GM19239 (cell line): ENCODE results near the gene RPL19.
"Not testable (repeated sequence)": the region's sequence is repeated elsewhere in the genome, so short reads cannot be mapped to it uniquely, and the experiment has no call there.

Experiments
- DNase-seq: peaks from one replicate; pipeline ENCODE4 v3.0.0; 2011; ENCODE audit warnings: low spot score; ENCODE audit not compliant: insufficient read length
- FAIRE-seq: peaks from 2 replicates; lab custom pipeline; 2011; peaks lifted over from hg19 to GRCh38; lab: Jason Lieb, UNC

RPL19 gene

DNA sequence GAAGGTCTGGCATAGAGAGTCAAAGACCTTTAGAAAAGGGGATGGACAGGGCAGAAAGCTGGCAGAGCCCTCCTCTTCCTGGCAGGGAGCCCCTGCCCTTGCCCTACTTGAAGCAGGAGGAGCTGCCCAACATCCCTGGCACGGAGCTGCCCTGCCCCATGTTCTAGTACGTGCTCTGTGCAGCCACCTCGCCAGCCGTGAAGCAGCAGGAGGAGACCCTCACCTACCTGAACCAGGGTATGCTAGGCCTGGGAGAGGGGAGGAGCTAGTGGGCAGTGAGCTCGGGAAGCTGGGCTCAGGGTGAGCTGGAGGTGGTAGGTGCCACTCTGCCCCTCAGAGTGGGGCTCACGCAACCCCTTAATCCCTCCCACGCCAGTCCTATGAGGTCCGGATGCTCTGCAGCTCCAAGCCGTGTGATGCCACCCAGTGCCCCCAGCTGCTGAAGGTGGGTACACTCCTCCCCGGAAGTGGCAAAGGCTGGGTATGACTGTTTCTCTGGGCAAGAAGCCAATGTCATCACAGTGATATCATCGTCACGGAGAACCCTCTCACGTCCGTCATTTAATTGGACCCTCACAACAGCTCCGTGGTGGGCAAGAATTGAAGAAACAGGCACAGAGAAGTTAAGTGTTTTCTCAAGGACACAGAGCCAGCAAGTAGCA, 38.4 kb downstream of the RPL19 start:
- no peak for FAIRE-seq

DNA sequence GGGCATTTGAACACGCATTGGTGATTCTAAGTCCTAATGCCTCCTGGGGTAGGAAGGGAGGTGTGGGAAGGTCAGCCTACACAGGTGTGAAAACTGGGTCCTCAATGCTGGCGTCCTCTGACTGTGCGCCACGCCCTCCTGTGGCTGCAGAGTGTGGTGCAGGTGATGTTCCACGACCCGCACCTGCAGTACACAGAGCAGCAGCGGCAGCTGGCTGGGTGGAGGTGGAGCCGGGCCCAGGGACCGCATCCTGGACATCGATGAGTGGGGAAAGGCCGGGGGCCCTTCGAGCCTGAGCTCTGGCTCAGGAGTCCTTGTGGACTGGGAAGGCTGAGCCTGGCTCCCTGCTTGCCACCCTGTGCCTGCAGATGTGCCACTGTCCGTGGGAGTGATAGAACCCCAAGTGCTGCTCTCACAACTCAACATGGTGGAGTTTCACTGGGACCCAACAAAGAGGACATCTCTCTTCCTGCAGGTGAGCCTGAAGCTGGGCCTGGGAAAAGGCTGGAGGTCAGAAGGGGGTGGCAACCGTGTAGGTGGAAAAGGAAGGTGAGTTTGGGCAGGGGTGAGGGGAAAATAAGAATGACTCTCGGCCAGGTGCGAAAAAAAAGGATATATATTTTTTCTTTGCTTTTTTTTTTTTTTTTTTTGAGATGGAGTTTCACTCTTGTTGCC, 39.7 kb downstream of the RPL19 start:
- peak; percentile 65 for DNase-seq
- FAIRE-seq, result no peak

More for the DNA sequence above, 38.4 kb downstream of the RPL19 start:
- DNase-seq, result no peak

DNA sequence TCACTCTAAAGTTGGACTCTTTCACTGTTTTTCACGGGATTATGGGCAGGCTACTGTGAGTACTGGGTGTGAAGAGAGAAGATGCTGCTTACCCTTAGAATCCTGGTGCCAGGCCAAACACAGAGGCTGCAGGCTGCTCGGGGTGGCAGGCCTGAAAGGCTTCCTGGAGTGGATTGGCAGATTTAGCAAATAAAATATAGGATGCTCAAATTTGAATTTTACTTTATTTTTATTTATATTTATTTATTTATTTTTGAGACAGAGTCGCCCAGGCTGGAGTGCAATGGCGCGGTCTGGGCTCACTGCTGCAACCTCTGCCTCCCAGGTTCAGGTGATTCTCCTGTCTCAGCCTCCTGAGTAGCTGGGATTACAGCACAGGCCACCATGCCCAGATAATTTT, 40.5 kb downstream of the RPL19 start:
- DNase-seq (no peak), FAIRE-seq (no peak)

DNA sequence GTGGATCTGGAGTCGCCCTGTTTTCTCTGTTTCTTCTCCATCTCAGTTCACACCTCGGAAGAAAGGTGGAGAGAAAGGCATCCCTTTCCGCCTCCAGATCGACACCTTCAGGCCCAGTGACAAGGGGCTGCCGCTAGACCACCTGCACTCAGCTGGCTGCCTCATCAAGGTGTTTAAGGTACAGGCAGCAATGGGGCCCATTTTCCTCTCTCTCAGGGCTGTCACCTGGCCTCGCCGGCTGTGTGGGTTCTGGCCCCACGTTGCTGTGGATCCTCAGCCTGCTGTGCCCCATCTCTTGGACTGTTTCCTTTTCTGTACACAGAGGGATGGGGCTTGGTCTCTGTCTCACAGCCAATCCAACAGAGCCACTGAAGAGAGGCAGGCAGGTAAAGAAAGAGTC, 43.1 kb downstream of the RPL19 start:
- no peak for DNase-seq
- no peak for FAIRE-seq

DNA sequence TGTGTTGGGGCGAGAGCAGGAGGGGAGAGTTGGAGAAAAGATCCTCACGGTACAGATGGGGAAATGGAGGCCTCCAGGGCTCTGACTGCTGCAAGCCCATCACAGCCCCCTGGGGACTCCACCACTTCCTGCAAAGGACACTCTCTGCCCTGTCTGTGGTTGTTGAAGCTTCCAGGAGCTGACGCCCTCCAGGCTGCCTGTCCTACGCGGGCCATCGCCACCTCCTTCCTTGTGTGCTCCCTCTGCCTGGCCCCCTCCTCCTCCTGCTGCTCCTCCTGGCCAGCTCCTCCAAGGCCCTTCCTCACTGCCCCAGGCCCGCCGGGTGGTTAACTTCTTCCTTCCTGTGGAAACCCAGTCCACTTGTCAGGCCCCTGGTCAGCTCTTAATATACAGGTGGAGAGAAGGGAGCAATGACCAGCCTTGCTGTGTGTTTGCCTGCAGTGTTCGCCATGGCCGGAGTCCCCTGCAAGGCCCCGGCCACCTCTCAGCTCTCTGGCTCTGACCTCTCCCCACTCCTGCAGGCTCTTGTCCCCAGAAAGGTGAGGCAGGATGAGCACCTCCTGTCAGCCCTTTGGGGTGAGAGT, 44.0 kb downstream of the RPL19 start:
- DNase-seq, result no peak
- FAIRE-seq, result no peak

DNA sequence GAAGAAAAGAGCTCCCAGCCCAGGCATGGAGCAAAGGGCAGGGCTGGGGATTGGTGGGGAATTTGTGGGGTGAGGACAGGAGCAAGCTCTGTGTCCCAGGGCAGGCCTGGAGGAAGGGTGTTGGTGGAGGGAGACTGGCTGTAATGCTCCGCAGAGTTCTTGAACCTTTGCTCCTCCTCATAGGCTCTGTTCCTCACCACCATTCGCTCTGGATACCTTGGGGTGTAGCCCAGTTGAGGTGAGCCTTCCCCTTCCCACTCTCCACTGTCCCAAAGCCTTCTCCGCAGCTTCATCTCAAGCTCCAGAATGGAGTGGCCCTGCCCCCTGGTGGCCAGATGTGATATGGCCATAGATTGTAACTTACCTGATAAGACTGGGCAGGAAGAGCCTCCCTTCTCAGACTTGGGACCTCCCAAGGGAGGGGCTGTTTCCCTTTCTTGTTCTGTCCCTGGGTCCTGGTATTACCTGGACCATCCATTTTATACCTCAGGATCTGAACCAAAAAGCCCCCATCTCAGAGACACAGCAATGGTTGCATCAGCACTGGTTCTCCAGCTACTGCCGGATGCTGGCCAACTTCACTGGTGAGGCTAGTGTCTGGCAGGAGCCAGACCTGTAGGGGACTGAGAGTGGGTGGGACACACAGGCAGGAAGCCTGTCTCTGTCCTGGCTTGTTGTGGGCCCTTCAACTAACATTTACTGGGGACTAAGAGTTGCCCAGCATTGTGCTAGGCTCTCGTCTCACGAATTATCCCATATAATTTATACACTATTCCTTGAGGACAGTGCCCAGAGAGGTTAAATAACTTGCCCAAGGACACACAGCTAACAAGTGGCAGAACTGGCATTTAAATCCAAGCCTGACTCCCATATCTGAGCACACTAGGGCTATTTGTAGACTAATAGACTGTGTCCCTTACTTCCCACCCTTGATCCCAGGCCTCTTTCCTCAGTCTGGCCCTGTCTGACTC, 44.8 kb downstream of the RPL19 start:
- peak; percentile 70 for DNase-seq
- peak; percentile 90 for FAIRE-seq

DNA sequence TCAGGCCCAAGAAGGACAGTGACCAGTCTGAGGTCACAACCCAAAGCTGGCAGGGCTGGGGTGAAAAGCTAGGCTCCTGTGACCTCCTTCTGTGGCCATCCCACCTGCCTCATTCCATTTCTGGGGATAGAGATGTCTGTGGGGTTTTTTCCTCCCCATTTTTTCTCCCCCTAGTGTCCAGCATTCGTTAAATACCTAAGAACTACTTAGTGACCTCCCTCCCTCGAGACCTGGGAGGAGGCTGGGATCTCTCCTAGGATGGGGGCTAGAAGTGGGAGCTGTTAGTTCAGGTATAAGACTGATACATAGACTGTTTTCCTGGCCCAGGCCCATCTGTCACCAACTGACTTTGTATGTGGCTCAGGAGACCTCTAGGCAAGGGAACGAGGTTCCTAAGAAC, 46.2 kb downstream of the RPL19 start:
- DNase-seq, result no peak
- no peak for FAIRE-seq

DNA sequence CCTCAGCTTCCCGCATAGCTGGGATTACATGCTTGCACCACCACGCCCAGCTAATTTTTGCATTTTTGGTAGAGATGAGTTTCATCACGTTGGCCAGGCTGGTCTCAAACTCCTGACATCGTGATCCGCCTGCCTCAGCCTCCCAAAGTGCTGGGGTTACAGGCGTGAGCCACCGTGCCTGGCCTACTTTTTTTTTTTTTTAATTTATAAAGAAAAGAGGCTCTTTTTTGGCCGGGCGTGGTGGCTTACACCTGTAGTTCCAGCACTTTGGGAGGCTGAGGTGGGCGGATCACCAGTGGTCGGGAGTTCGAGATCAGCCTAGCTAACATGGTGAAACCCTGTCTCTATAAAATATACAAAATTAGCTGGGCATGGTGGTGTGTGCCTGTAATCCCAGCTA, 50.0 kb downstream of the RPL19 start:
- not testable (repeated sequence) for DNase-seq, FAIRE-seq

DNA sequence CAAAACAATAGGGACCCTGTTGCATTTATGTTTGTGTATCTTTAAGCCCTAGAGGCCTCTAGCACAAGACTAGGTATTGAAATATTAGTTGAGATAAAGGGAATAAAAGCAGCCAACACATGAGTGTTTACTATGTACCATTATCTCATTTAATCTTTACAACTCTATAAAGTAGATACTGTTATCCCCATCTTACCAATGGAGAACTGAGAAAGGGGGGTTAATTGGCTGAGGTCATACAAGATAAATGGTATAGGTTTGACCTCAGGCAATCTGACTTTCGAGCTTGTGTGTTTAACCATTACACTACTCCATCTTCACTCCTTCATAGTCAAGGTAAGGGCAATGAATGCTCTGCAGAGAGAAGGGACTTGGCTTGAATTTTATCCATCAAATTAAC, 51.9 kb downstream of the RPL19 start:
- DNase-seq (no peak), FAIRE-seq (no peak)

DNA sequence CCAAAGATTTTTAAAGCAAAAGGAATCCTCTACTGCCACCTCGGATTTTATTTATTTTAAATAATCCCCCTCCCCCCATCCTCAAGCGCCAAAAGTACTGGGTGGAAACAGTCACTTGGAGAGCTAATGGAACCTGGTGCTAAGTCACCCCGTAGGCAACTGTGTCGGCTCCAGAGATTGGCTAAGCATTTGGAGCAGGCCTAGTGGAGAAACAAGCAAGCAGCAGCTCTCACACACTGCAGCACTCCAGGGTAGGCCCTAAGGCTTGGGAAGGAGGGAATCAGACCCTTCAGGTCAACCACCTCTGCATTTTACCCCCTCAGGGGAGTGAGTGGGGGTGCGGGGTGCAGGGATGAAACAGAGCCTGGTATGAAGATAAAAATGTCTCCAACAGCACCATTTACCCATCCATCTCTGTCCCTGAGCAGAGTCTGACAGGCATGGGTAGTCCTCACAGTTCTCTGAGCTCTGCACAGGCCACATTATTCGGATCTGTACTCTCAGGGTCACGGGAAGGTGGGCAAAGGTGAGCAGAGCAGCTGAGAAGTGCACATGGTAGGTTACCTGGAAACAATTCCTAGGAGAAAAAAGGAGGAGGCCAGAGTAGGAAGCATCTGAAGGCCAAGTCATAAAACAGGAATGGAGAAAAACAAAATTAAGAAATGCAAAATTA, 52.8 kb downstream of the RPL19 start:
- DNase-seq (no peak), FAIRE-seq (no peak)
